ENCODE results near the gene DVL2. TPM values are rescaled to one million over a fixed set of nuclear protein-coding genes. Genes with fewer than 3 reads are reported as not detected.

DVL2 gene
- total and polyA plus RNA-seq, 2 of the 13 experiments (the other 11 are each of a cell fraction or from before 2014, with no cell fraction given): 5.7 to 38.2 TPM

DNA sequence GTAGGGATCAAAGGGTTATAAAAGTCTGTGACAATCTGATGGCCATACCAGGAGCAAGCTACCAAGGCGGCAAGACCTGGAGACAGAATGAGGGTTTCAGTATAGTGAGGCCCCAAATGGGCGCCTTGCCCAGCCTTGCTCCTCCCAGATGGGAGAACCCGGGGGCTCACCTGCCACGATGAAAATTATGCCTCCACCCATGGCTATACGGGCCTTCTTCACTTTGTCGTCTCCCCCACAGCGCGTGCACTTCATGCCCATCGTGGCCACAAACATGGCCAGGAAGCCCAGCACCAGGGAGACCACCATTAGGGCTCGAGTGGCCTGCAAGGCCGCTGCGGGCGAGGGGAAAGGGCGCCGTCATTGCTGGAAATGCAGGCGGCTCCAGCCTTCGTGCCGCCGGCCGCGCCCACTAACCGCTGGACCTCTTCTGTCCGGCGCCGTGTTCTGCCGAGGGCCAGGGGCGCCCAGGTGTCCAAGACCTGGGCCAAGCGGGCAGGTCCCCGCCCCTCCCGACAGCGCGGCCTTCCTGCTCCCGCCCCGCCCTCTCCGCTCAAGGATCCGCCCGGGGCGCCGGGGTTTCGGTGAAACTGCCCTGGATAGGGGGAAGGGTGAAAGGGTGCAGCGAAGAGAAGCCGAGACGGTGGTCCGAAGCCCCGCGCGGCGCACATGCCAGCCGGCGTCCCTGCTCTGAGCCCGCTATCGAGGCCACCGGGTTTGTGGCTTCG is 26.5 kb upstream of the DVL2 start:
- BruUV-seq (replicated peaks): no TSS peak
- Histone ChIP-seq H3K27me3 (ENCODE audit: control insufficient read depth in 1 of 2, insufficient read depth in 2 of 2, low read length in 2 of 2) (no peaks in the 10 kb centered on the region), H3K4me1 (ENCODE audit: insufficient read depth, low read length) (peaks cover 62% of the 10 kb centered on the region), H3K79me2 (ENCODE audit: insufficient read depth, low read length) (no peaks in the 10 kb centered on the region), H3K9ac (ENCODE audit: insufficient read depth, low read depth, low read length) (no peak overlapping the region), H3K27ac (ENCODE audit: extremely low read length, insufficient read depth, low read length) (no peak overlapping the region), H3K4me2 (ENCODE audit: low read depth, low read length) (no peak overlapping the region), H3K36me3 (replicated peaks in 1 of 2; ENCODE audit: control insufficient read depth in 1 of 2, insufficient read depth in 2 of 2, low read length in 2 of 2) (0 out of 5 replicates have a peak, but pooled peaks cover 0 to 3% of the 10 kb centered on the region in 2 experiments), H3K4me3 (replicated peaks in 1 of 3; ENCODE audit: insufficient read depth in 1 of 3, low read depth in 2 of 3, low read length in 3 of 3) (no peak overlapping the region), H4K20me1 (ENCODE audit: insufficient read depth, low read length) (no peaks in the 10 kb centered on the region), H2AFZ (ENCODE audit: low read length) (no peak overlapping the region), H3K9me3 (ENCODE audit: low read length) (no peaks in the 10 kb centered on the region)
- POLR2A ChIA-PET: interaction anchor here (1.2 kb wide), 1 partner anchor 10 kb away, joined by 4 read pairs; no protein-coding TSS in a partner anchor
- no peak for FAIRE-seq
- DNase-seq (ENCODE audit: low spot score): no peak
- in situ Hi-C loops (cut with HindIII; ENCODE audit: extremely low pct_ligation_motif_present, low pct_unique_long_range_greater_than_20kb) (no loop called here), intact Hi-C loops (cut with micrococcal nuclease; ENCODE audit: unreplicated experiment) (no loop called here)
- WGBS (ENCODE audit: low lambda C conversion rate): 95% methylated on average over 39 of the region's 54 CpGs
- no peak for ATAC-seq
- CTCF ChIA-PET (ENCODE audit: low intra/inter-chr PET ratio, low total read pairs): no interaction called here
- TF ChIP-seq RBM22 (optimal IDR thresholded peaks at IDR 0.05; ENCODE audit: low read length): peak; percentile 47
- TF ChIP-seq IKZF4 (CRISPR knock-in tag; IDR thresholded peaks at IDR 0.05; ENCODE audit: borderline replicate concordance, low read depth, not compliant biosample characterization): no peak
- peak; percentile 1 for TF ChIP-seq AGO1 (IDR thresholded peaks at IDR 0.05; ENCODE audit: low read depth, low read length, poor library complexity, severe bottlenecking)
- no peak for TF ChIP-seq ZNF264 (CRISPR knock-in tag; IDR thresholded peaks at IDR 0.05)
- TF ChIP-seq, protein P1, sequence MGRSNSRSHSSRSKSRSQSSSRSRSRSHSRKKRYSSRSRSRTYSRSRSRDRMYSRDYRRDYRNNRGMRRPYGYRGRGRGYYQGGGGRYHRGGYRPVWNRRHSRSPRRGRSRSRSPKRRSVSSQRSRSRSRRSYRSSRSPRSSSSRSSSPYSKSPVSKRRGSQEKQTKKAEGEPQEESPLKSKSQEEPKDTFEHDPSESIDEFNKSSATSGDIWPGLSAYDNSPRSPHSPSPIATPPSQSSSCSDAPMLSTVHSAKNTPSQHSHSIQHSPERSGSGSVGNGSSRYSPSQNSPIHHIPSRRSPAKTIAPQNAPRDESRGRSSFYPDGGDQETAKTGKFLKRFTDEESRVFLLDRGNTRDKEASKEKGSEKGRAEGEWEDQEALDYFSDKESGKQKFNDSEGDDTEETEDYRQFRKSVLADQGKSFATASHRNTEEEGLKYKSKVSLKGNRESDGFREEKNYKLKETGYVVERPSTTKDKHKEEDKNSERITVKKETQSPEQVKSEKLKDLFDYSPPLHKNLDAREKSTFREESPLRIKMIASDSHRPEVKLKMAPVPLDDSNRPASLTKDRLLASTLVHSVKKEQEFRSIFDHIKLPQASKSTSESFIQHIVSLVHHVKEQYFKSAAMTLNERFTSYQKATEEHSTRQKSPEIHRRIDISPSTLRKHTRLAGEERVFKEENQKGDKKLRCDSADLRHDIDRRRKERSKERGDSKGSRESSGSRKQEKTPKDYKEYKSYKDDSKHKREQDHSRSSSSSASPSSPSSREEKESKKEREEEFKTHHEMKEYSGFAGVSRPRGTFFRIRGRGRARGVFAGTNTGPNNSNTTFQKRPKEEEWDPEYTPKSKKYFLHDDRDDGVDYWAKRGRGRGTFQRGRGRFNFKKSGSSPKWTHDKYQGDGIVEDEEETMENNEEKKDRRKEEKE (IDR thresholded peaks at IDR 0.05): no peak
- TF ChIP-seq MBD4 (IDR thresholded peaks at IDR 0.05; ENCODE audit: borderline replicate concordance, low read length): no peak
- TF ChIP-seq RAD21 (CRISPR knock-in tag; IDR thresholded peaks at IDR 0.05): no peak
- TF ChIP-seq CENPT (CRISPR knock-in tag; IDR thresholded peaks at IDR 0.05; ENCODE audit: low read depth): no peak
- peak; percentile 87 for TF ChIP-seq AGO2 (optimal IDR thresholded peaks at IDR 0.05; ENCODE audit: low read depth, low read length)
- no peak for TF ChIP-seq FOSL1 (CRISPR knock-in tag; IDR thresholded peaks at IDR 0.05; ENCODE audit: borderline replicate concordance)
- no peak for TF ChIP-seq ZNF101 (CRISPR knock-in tag; IDR thresholded peaks at IDR 0.05; ENCODE audit: borderline replicate concordance, low read depth)
- no peak for TF ChIP-seq AHR (CRISPR knock-in tag; IDR thresholded peaks at IDR 0.05)
- TF ChIP-seq CREB1 (IDR thresholded peaks at IDR 0.05): no peak
- no peak for TF ChIP-seq CREB1 (CRISPR knock-in tag; IDR thresholded peaks at IDR 0.05)
- TF ChIP-seq RBFOX2 (IDR thresholded peaks at IDR 0.05; ENCODE audit: low read depth, low read length): peak; percentile 48
- no peak for TF ChIP-seq THAP11 (CRISPR knock-in tag; IDR thresholded peaks at IDR 0.05)
- peak; percentile 60; the same call in 1 of the 2 replicates for TF ChIP-seq POLR2G (IDR thresholded peaks at IDR 0.05; ENCODE audit: low read depth, low read length)
- TF ChIP-seq NKX3-1 (CRISPR knock-in tag; IDR thresholded peaks at IDR 0.05): no peak
- no peak for TF ChIP-seq ZBTB42 (CRISPR knock-in tag; IDR thresholded peaks at IDR 0.05)
- no peak for TF ChIP-seq HNRNPK (IDR thresholded peaks at IDR 0.05; ENCODE audit: low read depth, low read length, poor library complexity, severe bottlenecking)
- TF ChIP-seq ZNF547 (CRISPR knock-in tag; IDR thresholded peaks at IDR 0.05): no peak
- TF ChIP-seq SOX6 (IDR thresholded peaks at IDR 0.05): no peak
- 0 out of 2 replicates have a peak, but pooled peaks have one; percentile 12 for TF ChIP-seq SOX6 (CRISPR knock-in tag; IDR thresholded peaks at IDR 0.05)

Measured in HepG2 (cell line).